ELR (cell line): Measurements from ENCODE around the gene FSD2.

ENCODE experiments used
- DNase-seq: peaks from one replicate; pipeline ENCODE4 v3.0.0-alpha.2; 2015; ENCODE audit warnings: low read depth

Gene FSD2

GRCh38 chr15:82830427-82831173, 24.7 kb upstream of the FSD2 start:
- no peak for DNase-seq

- no peak for DNase-seq
Observed at GRCh38 chr15:82829234-82829633, 23.4 kb upstream of the FSD2 start.

GRCh38 chr15:82828075-82828474, 22.2 kb upstream of the FSD2 start:
- DNase-seq, result no peak

- no peak for DNase-seq
Observed at GRCh38 chr15:82823049-82823448, 17.2 kb upstream of the FSD2 start.

GRCh38 chr15:82821851-82822250, 16.0 kb upstream of the FSD2 start:
- DNase-seq, result peak; percentile 25

GRCh38 chr15:82821396-82821795, 15.5 kb upstream of the FSD2 start:
- peak; percentile 26 for DNase-seq

GRCh38 chr15:82820128-82820527, 14.3 kb upstream of the FSD2 start:
- no peak for DNase-seq

- DNase-seq, result no peak
Observed at GRCh38 chr15:82812994-82813393, 7.1 kb upstream of the FSD2 start.

GRCh38 chr15:82810890-82811426, 5.1 kb upstream of the FSD2 start:
- DNase-seq, result peak; percentile 18

GRCh38 chr15:82810061-82810889, 4.4 kb upstream of the FSD2 start:
- DNase-seq, result peak; percentile 62

GRCh38 chr15:82809308-82810060, 3.6 kb upstream of the FSD2 start, which contains the start of gene WHAMM:
TSS of gene WHAMM (plus strand) at chr15:82809628. CDS start at chr15:82809727, 99 bp downstream.
- DNase-seq, result peak; percentile 98

GRCh38 chr15:82808634-82809041, 2.8 kb upstream of the FSD2 start:
- no peak for DNase-seq

- DNase-seq, result no peak
Observed at GRCh38 chr15:82807920-82808633, 2.2 kb upstream of the FSD2 start.

GRCh38 chr15:82804575-82804949, 1.3 kb downstream of the FSD2 start:
- no peak for DNase-seq

- no peak for DNase-seq
Observed at GRCh38 chr15:82803793-82804574, 1.9 kb downstream of the FSD2 start.

- no peak for DNase-seq
Observed at GRCh38 chr15:82802497-82802896, 3.4 kb downstream of the FSD2 start.

- DNase-seq, result no peak
Observed at GRCh38 chr15:82799183-82799841, 6.6 kb downstream of the FSD2 start.

GRCh38 chr15:82798531-82799166, 7.2 kb downstream of the FSD2 start:
- no peak for DNase-seq

GRCh38 chr15:82798104-82798503, 7.8 kb downstream of the FSD2 start:
- no peak for DNase-seq

GRCh38 chr15:82793737-82794136, 12.1 kb downstream of the FSD2 start:
- DNase-seq, result no peak
